GM12872 (cell line): ENCODE results near the gene ESF1.

ENCODE experiments used
- TF ChIP-seq, protein P1 (sequence below): IDR thresholded peaks from 3 replicates; pipeline ENCODE4 v1.5.1; 2011; ENCODE audit warnings: low read depth, mild to moderate bottlenecking, low read length, moderate library complexity; ENCODE audit not compliant: insufficient read depth

ESF1 gene

GRCh38 chr20:13683833-13684232, 100.9 kb downstream of the ESF1 start:
- TF ChIP-seq, protein P1, sequence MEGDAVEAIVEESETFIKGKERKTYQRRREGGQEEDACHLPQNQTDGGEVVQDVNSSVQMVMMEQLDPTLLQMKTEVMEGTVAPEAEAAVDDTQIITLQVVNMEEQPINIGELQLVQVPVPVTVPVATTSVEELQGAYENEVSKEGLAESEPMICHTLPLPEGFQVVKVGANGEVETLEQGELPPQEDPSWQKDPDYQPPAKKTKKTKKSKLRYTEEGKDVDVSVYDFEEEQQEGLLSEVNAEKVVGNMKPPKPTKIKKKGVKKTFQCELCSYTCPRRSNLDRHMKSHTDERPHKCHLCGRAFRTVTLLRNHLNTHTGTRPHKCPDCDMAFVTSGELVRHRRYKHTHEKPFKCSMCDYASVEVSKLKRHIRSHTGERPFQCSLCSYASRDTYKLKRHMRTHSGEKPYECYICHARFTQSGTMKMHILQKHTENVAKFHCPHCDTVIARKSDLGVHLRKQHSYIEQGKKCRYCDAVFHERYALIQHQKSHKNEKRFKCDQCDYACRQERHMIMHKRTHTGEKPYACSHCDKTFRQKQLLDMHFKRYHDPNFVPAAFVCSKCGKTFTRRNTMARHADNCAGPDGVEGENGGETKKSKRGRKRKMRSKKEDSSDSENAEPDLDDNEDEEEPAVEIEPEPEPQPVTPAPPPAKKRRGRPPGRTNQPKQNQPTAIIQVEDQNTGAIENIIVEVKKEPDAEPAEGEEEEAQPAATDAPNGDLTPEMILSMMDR = no peak

GRCh38 chr20:13681248-13682125, 103.2 kb downstream of the ESF1 start:
- TF ChIP-seq, protein P1 = no peak

- TF ChIP-seq, protein P1 = no peak
Observed at GRCh38 chr20:13678944-13679343, 105.8 kb downstream of the ESF1 start.

GRCh38 chr20:13677241-13677640, 107.5 kb downstream of the ESF1 start:
- TF ChIP-seq, protein P1 = no peak

DNA sequence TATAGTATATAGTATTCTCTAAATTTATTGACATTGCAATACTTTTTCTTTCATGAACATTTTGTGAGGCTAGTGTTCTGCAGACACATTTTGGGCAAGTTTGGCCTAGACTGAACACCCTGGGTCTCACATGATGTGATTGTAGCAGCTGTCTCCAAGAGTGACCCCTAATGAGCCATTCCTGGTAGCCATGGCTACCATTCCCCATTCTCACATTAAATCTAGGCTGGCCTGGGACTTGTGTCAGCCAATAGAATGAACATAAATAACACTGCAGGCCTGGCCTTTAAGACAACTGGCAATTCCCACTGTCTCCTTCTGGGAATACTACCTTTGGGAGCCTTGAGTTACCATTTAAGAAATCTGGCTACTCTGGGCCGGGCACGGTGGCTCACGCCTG, 108.0 kb downstream of the ESF1 start:
- TF ChIP-seq, protein P1 = no peak

- TF ChIP-seq, protein P1 = no peak
Observed at GRCh38 chr20:13672690-13673089, 112.0 kb downstream of the ESF1 start.

DNA sequence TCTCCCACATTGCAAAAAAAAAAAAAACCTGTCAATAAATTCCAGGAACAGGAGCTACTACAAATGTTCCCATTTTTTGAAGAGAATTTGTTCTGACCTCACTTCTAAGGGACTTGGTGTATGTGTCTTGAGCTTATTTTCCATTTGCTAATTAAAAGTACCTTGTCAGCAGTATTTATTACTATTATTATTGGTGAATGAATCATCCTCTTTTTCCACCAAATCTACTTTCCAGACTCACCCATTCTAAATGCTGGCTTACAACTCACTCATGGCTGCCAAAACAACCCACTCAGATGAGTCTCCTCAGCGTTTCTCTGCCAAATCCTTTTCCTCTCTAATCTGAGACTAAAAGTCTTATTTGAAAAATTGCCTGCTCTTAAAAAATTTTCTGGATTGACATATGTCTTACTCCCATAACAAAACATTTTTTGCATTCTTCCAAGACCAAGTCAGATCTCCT, 112.8 kb downstream of the ESF1 start:
- TF ChIP-seq, protein P1 = no peak
